Measurements from ENCODE around the gene ADCK2.
"Not testable (repeated sequence)": the region's sequence is repeated elsewhere in the genome, so short reads cannot be mapped to it uniquely, and the experiment has no call there.

Gene ADCK2

DNA sequence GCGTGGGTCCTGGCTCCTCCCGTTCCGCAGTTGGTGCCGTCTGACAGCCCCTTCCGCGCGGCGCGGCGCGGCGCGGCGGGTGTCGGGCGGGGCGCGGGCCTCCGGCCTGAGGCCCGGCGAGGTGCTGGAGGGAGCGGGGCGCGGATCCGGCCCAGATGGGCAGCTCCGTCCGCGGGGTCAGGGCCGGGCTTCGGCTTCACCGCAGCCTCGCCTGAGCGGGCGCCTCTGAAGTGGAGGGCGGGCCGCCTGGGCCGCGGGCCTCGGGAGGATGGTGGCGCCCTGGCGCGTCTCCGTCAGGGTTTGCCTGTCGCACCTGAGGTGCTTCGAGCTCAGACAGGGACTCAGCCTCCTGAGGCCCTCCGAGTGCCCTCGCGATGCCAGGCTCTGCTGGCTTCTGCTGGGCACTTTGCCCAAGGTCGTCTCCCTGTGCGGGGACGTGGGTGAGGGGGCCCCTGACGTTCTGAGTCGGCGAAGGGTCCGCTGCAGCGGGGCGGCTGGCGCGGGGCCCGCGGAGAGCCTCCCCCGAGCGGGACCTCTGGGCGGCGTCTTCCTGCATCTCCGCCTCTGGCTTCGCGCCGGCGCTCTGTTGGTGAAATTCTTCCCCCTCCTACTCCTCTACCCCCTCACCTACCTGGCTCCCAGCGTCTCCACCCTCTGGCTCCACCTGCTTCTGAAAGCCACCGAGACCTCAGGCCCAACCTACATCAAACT, 473 bp downstream of the ADCK2 start:
- DNase-seq (ENCODE audit: low read depth in 2 of 2), result peak; percentile 23 to 40

DNA sequence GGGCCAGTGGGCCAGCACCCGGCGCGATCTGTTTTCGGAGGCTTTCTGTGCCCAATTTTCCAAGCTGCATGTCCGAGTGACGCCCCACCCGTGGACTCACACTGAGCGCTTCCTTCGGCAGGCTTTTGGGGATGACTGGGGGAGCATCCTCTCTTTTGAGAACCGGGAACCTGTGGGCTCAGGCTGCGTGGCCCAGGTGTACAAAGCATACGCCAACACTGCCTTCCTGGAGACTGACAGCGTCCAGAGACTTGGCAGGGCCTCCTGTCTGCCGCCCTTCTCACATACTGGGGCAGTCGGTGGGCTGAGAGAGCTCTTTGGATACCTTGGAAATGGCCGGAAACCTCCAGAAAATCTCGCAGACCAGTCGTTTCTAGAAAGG, 1.0 kb downstream of the ADCK2 start:
- DNase-seq (ENCODE audit: low read depth in 2 of 2), result no peak

DNA sequence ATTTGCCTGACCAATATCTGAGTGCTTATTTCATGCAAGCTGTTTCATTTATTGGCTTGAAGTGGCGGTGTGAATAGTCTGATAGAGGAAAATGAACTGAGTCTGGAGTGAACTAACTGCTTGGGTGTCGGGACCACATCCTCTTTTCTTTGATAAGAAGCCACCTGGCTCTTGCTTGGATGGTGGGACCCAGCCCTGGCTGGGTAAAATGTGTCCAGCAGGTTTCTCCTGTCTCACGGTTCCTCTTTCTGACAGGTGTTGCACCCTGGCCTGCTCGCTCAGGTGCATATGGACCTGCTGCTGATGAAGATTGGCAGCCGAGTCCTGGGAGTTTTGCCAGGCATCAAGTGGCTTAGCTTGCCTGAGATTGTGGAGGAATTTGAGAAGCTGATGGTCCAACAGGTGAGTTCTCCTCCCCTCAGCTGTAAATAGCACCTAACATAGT, 1.6 kb downstream of the ADCK2 start:
- no peak for DNase-seq (ENCODE audit: low read depth in 2 of 2)

DNA sequence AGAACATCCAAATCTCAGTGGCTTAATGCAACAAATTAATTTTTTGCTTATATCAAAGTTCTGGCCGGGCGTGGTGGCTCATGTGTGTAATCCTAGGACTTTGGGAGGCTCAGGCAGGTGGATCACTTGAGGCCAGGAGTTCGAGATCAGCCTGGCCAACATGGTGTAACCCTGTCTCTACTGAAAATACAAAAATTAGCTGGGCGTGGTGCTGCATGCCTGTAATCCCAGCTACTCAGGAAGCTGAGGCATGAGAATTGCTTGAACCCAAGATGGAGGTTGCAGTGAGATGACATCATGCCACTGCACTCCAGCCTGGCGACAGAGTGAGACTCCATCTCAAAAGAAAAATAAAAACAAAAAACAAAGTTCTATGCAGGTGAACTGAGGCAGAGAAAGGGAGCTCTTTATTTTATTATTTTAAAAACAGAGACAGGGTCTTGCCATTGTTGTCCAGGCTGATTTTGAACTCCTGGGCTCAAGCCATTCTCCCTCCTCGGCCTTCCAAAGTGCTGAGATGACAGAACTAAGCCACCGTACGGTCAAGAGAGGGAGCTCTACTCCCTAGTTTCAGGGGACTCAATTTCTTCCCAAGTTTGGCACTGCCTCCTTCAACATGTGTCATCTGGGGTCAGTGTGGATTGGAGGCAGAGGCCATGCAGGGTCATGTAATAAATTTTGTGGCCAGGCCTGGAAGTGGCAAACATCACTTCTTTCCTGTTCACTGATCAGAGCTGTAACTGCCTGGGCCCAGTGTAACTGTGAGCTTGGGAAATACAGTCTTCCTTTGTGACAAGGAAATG, 2.4 kb downstream of the ADCK2 start:
- DNase-seq (ENCODE audit: low read depth in 2 of 2), result no peak

DNA sequence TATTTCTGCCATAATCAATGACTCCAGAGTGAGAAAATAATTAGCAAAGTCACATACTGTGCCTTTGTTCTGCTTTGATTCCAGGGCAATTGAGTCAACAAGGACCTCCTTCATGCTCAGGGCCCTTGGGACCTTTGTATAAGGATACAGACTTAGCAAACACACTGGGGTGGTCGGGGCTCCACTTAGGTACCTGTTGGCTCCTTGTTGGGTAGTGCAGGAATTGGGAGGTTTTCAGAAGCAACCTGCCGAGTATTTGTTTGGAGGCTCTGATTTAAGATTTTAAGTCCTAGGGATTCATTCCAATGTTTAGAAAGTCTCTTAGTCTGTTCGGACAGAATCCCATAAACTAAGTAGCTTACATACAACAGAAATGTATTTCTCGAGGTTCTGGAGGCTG, 3.0 kb downstream of the ADCK2 start:
- DNase-seq (ENCODE audit: low read depth in 2 of 2), result no peak

DNA sequence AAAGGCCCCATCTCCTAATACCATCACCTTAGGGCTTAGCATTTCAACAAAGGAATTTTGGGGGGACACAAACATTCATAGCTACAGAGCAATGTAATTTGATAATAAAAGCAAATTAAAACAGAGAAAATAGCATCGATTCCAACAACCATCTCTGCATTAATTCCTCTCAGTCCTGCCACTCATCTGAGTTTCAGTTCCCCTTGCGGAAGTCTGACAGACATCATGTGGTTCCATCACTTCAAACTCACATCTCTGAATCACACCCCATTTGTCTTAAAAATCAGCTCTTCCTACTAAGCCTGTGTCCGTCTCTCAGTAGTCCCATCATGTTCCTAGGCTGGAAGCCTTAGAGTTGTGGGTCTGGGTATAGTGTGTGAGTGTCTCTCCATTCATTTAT, 3.6 kb downstream of the ADCK2 start:
- DNase-seq (ENCODE audit: low read depth in 2 of 2), result no peak

DNA sequence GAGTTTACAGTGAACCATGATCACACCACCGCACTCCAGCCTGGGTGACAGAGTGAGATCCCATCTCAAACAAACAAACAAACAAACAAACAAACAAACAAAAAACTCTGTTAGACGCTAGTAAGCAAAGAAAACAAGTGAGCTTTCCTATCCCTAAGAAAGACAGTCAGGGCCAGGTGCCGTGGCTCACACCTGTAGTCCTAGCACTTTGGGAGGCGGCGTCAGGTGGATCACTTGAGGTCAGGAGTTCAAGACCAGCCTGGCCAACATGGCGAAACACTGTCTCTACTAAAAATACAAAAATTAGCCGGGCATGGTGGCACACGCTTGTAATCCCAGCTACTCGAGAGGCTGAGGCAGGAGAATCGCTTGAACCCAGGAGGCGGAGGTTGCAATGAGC, 4.2 kb downstream of the ADCK2 start:
- not testable (repeated sequence) for DNase-seq (ENCODE audit: low read depth in 2 of 2)

DNA sequence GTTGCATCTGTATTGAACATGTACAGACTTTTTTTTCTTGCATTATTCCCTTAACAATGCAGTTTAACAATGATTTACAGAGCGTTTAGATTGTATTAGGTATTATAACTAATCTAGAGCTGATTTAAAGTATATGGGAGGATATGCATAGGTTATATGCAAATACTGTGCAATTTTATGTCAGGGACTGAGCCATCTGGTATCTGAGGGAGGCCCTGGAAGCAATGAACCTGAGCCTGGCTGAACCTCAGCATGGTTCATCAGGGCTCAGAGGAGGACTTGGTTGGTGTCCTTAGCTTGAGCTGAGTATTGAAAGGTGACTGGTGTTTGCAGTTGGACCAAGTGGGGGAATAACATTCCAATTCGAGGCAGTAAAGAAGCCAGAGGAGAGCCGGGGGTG, 4.8 kb downstream of the ADCK2 start:
- DNase-seq (ENCODE audit: low read depth in 2 of 2), result no peak

DNA sequence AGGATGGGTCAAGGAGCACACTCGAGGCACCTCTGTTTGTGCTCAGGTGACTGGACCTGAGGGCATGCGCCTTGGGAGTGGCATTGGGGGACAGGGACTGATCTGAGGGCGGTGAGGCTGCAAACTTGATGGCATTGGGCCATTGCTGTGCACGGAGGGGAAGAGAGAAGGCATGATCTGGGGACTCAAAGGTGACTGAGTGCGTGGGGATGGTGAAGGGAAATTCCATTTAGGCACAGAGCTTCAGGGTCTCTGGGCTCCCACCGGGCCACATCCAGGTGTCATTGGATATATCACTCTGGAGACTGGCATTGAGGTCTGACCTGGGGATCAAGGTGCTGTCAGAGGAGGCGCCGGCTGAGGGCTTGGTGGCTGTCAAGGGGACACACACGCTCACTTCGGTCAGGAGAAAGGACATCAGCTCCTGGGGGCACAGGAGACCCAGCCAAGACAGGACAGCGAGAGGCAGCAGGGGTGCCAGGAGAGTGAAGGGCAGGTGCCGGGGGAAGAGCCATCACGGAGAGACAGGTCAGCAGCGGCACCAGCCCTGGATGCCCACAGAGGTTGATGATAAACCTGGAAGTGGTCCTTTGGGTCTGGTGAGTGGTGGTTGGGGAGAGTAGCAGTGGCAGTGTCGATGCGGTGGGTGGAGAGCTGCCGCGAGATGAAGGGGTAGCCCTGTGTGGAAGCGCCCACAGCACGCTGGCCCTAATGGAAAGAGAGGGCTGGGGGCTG, 5.5 kb downstream of the ADCK2 start:
- DNase-seq (ENCODE audit: low read depth in 2 of 2), result no peak

DNA sequence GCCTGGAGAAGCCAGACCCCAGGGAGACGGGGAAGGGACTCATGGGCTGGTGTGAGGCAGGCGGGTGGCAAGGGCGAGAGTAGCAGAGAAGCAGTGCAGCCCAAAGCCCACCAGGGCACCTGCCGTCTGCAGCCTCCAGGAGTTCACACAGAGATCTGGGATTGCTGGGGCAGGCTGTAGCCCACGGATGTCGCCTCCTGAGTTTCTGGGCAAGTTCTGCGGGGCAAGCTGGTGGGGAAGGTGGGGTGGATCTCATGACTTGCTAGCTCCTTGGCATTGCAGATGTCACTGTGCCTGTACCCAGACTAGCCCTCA, 6.0 kb downstream of the ADCK2 start:
- no peak for DNase-seq (ENCODE audit: low read depth in 2 of 2)

DNA sequence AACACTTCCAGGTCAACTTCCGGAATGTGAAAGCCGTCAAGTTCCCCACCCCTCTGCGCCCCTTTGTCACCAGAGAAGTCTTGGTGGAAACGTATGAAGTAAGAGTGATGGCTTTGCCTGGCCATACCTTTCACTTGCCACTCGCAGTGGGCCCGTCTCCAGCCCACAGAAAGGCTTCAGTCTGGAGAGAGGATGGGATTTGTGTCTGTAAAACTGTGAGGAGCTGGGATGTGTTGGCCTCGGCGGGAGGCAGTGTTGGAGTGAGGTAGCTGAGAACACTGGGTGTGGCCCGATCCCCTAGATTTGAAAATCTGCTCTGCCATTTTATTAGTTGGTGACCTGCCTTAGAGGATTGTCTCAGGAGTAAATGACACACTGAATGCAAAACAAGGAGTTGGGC, 6.4 kb downstream of the ADCK2 start:
- no peak for DNase-seq (ENCODE audit: low read depth in 2 of 2)

DNA sequence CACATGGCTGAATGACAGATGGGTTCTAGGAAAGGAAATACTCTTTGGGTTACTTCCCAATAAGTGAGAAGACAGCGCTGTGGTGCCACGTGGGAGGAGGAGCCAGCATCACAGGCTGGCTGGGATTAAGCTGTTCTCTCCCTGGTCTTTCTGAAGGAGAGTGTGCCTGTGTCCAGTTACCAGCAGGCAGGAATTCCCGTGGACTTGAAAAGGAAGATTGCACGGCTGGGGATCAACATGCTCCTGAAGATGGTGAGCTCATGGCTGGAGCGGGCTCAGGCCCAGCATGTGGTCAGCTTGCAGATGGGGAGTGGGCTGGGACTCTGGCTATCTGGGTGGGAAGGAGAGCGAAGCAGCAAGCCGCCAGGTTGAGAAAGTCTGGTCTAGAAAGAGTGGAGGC, 8.1 kb downstream of the ADCK2 start:
- no peak for DNase-seq (ENCODE audit: low read depth in 2 of 2)

DNA sequence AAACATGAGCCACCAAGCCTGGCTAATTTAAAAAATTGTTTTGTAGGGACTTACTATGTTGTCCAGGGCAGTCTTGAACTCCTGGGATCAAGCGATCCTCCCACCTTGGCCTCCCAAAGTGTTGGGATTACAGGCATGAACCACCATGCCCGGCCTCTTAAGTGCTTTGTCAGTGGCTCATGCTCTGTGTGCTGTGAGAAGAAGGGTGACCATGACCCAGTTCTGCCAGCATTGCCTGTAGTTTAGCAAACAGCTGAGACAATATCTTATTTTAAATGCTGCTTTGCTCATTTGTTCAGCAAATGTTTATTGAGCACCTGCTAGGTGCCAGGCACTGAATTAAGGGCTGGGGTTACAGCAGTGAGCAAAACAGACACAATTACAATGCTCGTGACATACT, 9.0 kb downstream of the ADCK2 start:
- no peak for DNase-seq (ENCODE audit: low read depth in 2 of 2)

DNA sequence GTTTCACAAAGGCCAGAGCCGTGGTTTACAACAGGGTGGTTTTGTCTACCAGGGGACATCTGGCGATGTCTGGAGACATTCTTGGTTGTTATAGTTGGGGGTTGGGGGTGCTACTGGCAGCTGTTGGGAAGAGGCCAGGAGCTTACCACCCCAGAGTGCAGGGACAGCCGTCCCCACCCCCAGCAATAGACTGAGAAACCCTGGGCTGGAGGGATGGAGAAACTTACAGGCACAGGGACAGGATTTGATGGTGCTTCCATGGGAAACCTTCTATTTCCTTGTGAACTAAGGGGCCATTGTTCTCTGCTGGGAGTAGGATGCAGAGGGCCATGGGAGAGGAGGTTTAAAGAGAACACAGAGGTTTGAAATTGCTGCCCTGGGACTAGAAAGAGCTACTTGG, 10.9 kb downstream of the ADCK2 start:
- no peak for DNase-seq (ENCODE audit: low read depth in 2 of 2)

DNA sequence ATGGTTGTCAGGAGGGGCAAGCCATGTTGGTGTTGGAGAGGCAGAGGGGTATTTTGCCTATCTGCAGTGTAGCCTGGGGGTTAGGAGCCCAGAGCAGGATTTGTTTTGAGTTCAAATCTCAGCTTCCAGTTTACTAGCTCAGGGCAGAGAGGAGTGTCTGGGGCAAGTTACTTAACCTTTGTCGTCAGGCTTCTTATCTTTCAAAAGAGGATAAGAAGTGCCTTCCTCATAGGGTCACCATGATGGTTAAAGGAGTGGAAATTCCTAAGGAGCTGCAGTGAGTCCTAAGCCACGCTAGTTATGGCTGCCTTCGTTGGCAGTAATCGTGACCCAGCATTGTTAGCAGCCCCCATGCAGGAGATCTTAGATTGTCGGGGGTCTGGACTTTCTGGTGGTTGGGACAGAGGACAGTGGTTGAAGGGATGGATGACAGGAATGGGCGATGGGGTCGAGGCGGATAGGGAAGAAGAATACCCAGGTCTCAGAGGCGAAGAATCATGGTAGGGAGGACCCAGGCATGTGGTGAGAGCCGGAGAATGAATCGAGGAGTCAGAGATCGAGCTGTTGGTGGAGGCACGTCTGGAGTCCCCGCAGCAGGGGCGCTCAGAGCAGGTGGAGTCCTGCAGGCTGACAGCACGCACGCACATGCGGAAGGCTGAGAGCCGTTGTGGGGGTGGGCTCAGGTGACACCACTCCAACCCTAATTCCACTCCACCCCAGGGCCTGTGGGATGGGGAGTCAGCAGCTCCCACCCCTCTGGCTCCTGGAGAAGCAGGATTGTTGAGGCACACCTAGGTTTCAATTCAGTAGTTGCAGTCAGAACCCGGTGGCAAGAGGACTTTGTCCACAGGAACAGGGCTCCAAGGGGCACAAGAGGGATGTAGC, 11.6 kb downstream of the ADCK2 start:
- no peak for DNase-seq (ENCODE audit: low read depth in 2 of 2)

DNA sequence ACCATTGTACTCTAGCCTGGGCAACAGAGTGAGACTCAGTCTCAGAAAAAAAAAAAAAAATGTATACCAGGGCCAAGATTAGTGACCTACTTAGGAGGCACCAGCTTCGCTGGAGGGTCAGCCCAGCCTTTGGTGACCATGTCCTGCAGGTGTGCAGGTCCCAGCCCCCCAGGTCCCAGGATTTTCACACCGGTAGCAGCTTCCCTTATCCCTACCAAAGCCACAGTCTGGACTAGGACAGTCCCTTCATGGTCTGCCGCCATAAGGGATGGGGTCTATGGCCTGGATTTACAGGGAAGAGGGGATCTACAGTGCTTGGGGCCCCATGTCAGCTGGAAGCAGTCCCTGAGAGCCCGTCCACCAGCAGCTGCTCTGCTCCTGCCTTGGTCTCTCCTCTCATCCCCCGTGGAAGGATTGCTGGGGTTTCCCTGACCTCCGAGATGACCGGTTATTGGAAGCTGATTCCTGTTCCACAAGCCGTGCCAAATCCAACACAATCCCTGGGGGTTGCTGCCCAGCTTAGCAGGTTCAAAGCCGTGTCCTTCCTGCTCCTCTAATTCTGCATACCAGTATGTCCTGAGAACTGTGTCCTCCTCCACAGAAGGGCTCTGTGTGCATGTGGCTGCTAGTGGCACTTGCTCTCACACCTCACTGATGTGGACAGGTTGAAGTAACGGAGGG, 12.8 kb downstream of the ADCK2 start:
- DNase-seq (ENCODE audit: low read depth in 2 of 2), result no peak

DNA sequence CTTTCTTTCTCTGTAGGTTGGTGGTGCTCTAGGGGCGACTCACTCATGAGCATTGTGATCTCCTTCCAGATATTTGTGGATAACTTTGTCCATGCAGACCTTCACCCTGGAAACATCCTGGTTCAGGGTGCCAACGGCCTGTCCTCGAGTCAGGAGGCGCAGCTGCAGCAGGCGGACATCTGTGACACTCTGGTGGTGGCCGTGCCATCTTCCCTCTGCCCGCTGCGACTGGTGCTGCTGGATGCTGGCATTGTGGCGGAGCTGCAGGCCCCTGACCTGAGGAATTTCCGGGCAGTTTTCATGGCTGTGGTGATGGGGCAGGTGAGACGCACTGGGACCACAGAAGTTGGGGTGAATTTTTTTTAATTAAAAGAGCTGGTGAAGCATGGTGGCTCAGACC, 14.2 kb downstream of the ADCK2 start:
- DNase-seq (ENCODE audit: low read depth in 2 of 2), result no peak

DNA sequence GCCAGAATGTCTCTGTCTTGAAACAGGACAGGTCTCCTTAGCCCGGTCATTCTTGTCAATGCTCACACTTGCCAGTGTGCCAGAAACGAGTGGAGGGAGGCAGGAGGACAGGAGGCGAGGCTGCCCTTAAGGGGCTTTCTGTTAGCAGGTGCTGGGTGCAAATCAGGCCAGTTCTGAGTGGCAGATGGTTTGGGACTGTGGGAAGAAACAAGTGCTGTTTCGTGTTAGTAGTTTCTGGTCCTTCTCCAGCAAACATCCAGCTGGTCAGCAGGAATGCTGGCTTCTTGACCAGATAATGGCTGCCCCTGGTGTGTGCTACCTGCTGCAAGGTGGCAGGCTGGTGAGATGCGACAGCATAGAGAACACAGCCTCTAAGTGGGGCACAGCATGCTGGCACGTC, 15.6 kb downstream of the ADCK2 start:
- DNase-seq (ENCODE audit: low read depth in 2 of 2), result no peak

DNA sequence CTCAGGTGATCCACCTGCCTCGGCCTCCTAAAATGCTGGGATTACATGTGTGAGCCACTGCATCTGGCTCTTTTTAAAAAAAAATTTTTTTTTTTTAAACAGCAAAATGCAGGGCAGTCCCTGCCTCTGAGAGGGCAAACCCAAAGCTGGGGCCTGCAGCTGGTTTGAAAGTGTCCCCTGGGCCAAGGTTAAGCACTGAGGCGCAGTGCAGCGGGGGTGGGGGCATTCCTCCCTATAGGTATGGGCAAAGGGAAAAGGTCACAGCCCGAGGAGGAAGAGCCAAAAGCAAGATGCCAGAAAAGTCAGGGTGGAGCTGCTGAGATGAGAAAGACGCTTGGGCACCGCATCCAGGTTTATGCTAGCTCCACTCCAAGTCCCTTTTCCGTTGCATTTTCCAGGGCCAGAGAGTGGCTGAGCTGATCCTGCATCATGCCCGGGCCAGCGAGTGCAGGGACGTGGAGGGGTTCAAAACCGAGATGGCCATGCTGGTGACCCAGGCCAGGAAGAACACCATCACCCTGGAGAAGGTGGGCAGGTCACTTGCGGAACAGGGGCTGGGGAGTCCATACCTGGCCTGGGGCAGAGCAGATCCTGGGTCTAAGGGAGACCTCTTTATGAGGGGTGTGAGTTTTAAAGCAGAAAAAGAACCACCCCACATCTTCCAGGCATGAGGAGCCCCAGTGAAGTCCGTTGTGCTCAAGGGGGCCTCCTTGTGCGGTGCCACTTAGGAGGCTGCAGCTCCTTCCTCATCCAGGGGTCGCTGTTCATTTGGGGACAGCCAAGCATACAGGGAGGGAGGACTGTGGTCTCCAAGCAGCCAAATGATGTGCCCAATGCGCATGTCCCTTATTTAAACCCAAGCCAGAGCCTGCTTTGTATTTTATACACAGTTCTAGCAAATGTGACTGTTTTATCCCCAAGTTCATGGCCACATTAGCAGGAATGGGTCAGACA, 16.7 kb downstream of the ADCK2 start:
- no peak for DNase-seq (ENCODE audit: low read depth in 2 of 2)

DNA sequence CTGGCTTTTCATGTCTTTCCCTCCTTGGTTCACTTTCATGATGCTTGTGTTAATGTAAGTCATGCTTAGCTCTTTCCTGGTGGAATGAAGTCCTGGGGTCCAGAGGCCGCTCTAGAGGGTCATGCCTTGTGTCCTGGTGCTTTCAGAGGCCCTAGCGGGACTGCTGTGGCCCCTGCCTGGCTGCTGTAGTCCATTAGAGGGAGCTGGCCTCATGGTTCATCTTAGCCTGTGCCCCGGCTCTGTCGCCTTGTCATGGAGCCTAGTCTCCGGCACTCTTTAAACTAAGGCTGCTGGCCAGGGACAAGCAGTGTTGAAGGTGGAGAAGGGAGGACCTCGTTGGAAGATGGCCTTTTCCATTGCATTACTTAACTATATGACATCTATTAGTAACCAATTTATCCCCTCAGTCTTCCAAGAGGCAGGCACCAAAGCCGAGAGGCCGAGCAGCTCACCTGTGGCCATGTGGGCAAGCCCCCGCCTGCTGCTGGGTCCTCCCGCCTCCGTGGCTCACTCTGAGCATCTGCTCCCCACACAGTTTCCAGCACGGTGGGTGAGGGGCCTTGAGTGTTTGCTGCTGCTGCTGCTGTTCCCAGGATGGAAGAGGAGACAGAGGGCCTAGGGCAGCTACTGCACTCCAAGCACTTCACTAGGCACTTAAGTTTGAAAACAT, 18.8 kb downstream of the ADCK2 start:
- DNase-seq (ENCODE audit: low read depth in 2 of 2), result no peak
